HepG2 (cell line): Measurements from ENCODE around the gene TYMP.

Experiments used
- CBX5 ChIP-seq: sonication (generic); formaldehyde crosslinking; IDR thresholded peaks from 2 replicates; pipeline ENCODE4 v1.4.0; 2020; ENCODE audit warnings: missing genetic modification reagents, borderline replicate concordance
- JUN ChIP-seq: sonication (generic); formaldehyde crosslinking; IDR thresholded peaks from 2 replicates; pipeline ENCODE4 v1.4.0; 2020; ENCODE audit warnings: mild to moderate bottlenecking, missing genetic modification reagents
- POLR2AphosphoS5 ChIP-seq: IDR thresholded peaks from 2 replicates; pipeline ENCODE4 v1.6.1; 2012; ENCODE audit warnings: low read depth, low read length
- TF ChIP-seq, protein P1 (sequence below), 2 experiments: sonication (generic) in 1 of 2; formaldehyde crosslinking in 1 of 2; IDR thresholded peaks; 2 replicates each; pipeline versions ENCODE4 v1.5.1 to v1.6.1; 2011 to 2020; ENCODE audit warnings: borderline replicate concordance in 1 of 2, low read depth in 1 of 2, low read length in 1 of 2, mild to moderate bottlenecking in 1 of 2, missing genetic modification reagents in 1 of 2, moderate library complexity in 1 of 2
- TF ChIP-seq, protein P2 (sequence below): fragments of 450-650 bp; IDR thresholded peaks from 2 replicates; pipeline ENCODE4 v1.6.1; 2017; ENCODE audit warnings: mild to moderate bottlenecking

DNA sequence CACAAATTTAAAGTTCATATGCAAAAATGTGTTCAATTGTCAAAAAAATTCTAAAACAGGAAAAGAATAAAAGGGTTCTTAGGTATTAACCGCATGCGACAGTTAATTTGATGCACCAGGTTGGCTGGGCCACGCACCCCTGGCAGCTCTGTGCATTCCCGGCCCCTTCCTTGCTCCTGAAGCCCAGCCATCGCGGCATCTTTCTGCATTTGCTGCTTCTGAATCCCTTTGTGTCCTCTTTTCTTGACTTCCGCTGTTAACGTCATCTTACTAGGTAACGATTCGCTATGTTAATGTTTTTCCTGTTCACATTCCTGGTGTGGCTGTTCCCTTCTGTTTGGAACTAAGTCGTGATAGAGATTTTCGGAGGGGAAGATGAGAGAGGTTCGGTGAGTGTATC is 8.0 kb upstream of the TYMP start:
- TF ChIP-seq, protein P1, sequence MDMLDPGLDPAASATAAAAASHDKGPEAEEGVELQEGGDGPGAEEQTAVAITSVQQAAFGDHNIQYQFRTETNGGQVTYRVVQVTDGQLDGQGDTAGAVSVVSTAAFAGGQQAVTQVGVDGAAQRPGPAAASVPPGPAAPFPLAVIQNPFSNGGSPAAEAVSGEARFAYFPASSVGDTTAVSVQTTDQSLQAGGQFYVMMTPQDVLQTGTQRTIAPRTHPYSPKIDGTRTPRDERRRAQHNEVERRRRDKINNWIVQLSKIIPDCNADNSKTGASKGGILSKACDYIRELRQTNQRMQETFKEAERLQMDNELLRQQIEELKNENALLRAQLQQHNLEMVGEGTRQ (IDR thresholded peaks at IDR 0.05; ENCODE audit: low read depth, low read length): no peak
- TF ChIP-seq, protein P1 (CRISPR knock-in tag; IDR thresholded peaks at IDR 0.05; ENCODE audit: borderline replicate concordance): no peak
- TF ChIP-seq POLR2AphosphoS5 (no peak), CBX5 (CRISPR knock-in tag) (no peak), JUN (CRISPR knock-in tag) (no peak)
- TF ChIP-seq, protein P2, sequence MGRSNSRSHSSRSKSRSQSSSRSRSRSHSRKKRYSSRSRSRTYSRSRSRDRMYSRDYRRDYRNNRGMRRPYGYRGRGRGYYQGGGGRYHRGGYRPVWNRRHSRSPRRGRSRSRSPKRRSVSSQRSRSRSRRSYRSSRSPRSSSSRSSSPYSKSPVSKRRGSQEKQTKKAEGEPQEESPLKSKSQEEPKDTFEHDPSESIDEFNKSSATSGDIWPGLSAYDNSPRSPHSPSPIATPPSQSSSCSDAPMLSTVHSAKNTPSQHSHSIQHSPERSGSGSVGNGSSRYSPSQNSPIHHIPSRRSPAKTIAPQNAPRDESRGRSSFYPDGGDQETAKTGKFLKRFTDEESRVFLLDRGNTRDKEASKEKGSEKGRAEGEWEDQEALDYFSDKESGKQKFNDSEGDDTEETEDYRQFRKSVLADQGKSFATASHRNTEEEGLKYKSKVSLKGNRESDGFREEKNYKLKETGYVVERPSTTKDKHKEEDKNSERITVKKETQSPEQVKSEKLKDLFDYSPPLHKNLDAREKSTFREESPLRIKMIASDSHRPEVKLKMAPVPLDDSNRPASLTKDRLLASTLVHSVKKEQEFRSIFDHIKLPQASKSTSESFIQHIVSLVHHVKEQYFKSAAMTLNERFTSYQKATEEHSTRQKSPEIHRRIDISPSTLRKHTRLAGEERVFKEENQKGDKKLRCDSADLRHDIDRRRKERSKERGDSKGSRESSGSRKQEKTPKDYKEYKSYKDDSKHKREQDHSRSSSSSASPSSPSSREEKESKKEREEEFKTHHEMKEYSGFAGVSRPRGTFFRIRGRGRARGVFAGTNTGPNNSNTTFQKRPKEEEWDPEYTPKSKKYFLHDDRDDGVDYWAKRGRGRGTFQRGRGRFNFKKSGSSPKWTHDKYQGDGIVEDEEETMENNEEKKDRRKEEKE: no peak
